Vagina (tissue), 2 donors: ENCODE measurements around the gene ADCY1.

Experiments
- CTCF ChIP-seq, 3 experiments: fragments of 450-650 bp in 2 of 3; fragments of 200-600 bp in 1 of 3; sonication (generic) in 1 of 3; IDR thresholded peaks; one replicate each; pipeline ENCODE4 v1.5.1; 2017 to 2019; ENCODE audit warnings: antibody characterized with exemption in 3 of 3, mild to moderate bottlenecking in 2 of 3, moderate library complexity in 2 of 3
- POLR2A ChIP-seq, 2 donors: fragments of 450-650 bp; IDR thresholded peaks; one replicate each; pipeline ENCODE4 v1.6.1; 2017; ENCODE audit warnings: antibody characterized with exemption in 2 of 2, mild to moderate bottlenecking in 2 of 2, moderate library complexity in 2 of 2

GRCh38 chr7:45563941-45564461 is 10.2 kb upstream of the ADCY1 start:
- TF ChIP-seq POLR2A (IDR thresholded peaks at IDR 0.05) = no peak
- TF ChIP-seq CTCF (IDR thresholded peaks at IDR 0.05) = no peak
